GM12801 (cell line): ENCODE measurements around the gene SEM1.

Experiments
- CTCF ChIP-seq: IDR thresholded peaks from one replicate; pipeline ENCODE4 v1.5.1; 2011; ENCODE audit warnings: control low read depth; ENCODE audit not compliant: insufficient read length; ENCODE audit errors: extremely low read depth

Gene SEM1

GRCh38 chr7:96669812-96670211 is 39.8 kb downstream of the SEM1 start:
- TF ChIP-seq CTCF = no peak

DNA sequence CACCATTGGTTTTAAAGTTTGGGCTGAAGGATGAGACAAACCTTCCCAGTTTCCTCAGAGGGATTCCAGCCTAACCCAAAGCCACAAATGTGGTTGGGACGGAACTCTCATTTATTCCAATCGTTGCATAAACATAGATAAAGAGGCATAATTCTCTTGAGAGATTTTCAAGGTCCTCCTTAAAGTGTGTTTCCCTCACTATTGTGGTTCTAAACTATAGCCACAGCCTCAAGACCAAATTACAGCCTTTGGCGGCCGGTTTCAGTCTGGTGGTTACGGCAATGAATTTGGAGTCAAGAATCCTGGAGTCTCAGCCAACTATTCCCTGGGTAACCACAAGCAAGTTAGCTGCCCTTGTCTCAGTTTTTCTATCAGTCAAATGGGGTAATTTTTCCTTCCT is 42.6 kb downstream of the SEM1 start:
- TF ChIP-seq CTCF = no peak

DNA sequence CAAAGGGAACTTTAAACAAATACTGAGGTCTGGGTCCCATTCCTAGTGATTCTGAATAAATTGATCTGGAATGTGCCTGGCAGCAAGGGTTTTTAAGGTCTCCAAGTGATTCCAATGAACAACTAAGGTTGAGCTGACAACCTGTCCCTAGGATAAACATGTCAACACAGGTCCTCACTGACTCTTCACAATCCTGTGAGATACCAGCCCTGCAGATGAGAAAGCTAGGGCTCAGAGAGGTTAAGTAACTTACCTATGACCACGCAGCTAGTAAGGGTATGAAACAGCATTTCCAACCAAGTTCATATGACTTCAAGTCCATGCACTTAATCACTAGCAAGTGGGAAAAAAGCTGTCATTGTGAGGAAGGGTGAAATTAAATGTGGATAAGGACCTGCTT is 44.0 kb downstream of the SEM1 start:
- no peak for TF ChIP-seq CTCF

GRCh38 chr7:96664793-96665192 is 44.9 kb downstream of the SEM1 start:
- TF ChIP-seq CTCF = no peak

- no peak for TF ChIP-seq CTCF
These were observed 45.7 kb downstream of the SEM1 start for GRCh38 chr7:96663871-96664445.

DNA sequence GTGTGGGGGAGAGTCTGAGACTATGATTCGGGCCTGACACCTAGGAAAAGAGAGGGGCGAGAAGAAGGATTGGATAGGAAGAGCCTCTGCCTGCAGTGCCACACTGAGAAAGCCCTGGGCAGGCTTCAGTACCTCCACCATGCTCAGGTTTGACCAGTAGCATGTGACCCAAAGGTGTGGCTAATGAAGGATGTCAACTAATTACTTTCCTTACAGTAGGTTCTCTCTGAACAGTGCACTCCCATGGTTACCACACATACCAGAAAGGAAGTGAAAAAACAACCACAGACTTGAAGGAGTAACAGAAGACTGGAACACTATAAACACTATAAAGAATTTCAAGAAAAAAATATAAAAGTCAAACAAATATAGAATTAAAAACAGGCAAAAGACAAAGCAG is 46.2 kb downstream of the SEM1 start:
- TF ChIP-seq CTCF = no peak

DNA sequence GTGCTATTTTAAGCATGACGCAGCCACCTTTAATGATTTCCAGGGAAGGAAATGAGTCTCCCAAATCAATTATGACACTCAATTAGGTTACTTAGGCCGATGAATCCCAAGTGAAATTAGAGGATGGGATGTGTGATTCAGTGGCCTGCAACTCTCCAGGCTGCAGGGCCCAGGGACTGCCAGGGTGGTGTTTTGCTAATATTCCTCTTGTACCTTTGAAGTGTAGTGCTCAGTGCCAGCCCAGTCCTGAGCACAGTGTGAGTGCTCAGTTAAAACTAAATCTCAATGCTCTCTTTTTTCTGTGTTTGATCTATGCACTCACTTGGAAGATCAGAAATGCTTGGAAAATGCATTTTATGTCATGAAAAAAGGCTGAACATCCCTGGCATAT is 51.6 kb downstream of the SEM1 start:
- TF ChIP-seq CTCF = no peak
